Astrocyte (in vitro differentiated cells and primary cell): Measurements from ENCODE around the gene SLC39A3. TPM values are rescaled to one million over a fixed set of nuclear protein-coding genes. Genes with fewer than 3 reads are reported as not detected.

Source experiments
- DNase-seq: peaks from one replicate; pipeline ENCODE4 v3.0.0-alpha.2; 2010; ENCODE audit warnings: low read depth
- FAIRE-seq: peaks from 2 replicates; lab custom pipeline; 2011; peaks lifted over from hg19 to GRCh38; lab: Jason Lieb, UNC
- H2AFZ ChIP-seq: 2 replicates; pipeline ENCODE4 v1.6.0; 2012; ENCODE audit warnings: low read depth, low read length, inconsistent platforms
- H3K27ac ChIP-seq: 2 replicates; pipeline ENCODE4 v1.5.1; 2011; ENCODE audit warnings: low read depth, low read length, inconsistent platforms
- H3K27me3 ChIP-seq: 2 replicates; pipeline ENCODE4 v1.6.0; 2011; ENCODE audit warnings: low read length, inconsistent platforms; ENCODE audit not compliant: insufficient read depth
- H3K36me3 ChIP-seq: 2 replicates; pipeline ENCODE4 v1.5.1; 2011; ENCODE audit warnings: low read length, inconsistent platforms; ENCODE audit not compliant: insufficient read depth
- H3K4me1 ChIP-seq: 2 replicates; pipeline ENCODE4 v1.5.1; 2011; ENCODE audit warnings: low read length, inconsistent platforms; ENCODE audit not compliant: insufficient read depth
- H3K4me2 ChIP-seq: 2 replicates; pipeline ENCODE4 v1.6.0; 2012; ENCODE audit warnings: low read length, inconsistent platforms
- H3K4me3 ChIP-seq: 2 replicates; pipeline ENCODE4 v1.5.1; 2011; ENCODE audit warnings: low read depth, mild to moderate bottlenecking, low read length, inconsistent platforms; ENCODE audit not compliant: insufficient read depth
- H3K79me2 ChIP-seq: 2 replicates; pipeline ENCODE4 v1.6.0; 2012; ENCODE audit warnings: mild to moderate bottlenecking, low read length, inconsistent platforms; ENCODE audit not compliant: insufficient read depth
- H3K9ac ChIP-seq: 2 replicates; pipeline ENCODE4 v1.6.0; 2012; ENCODE audit warnings: mild to moderate bottlenecking, low read length, inconsistent platforms
- H3K9me3 ChIP-seq: 2 replicates; pipeline ENCODE4 v1.5.1; 2012; ENCODE audit warnings: low read depth, mild to moderate bottlenecking, low read length, inconsistent platforms; ENCODE audit not compliant: insufficient read depth
- H4K20me1 ChIP-seq: 2 replicates; pipeline ENCODE4 v1.6.0; 2012; ENCODE audit warnings: low read length, inconsistent platforms; ENCODE audit not compliant: insufficient read depth
- H3K27ac Mint-ChIP-seq: one replicate; pipeline ENCODE4 v1.8.0; 2021; ENCODE audit warnings: mild to moderate bottlenecking, mixed read lengths; ENCODE audit not compliant: unreplicated experiment
- H3K27me3 Mint-ChIP-seq: one replicate; pipeline ENCODE4 v1.8.0; 2021; ENCODE audit warnings: low read depth, mixed read lengths; ENCODE audit not compliant: unreplicated experiment
- H3K36me3 Mint-ChIP-seq: one replicate; pipeline ENCODE4 v1.8.0; 2021; ENCODE audit warnings: low read depth, mixed read lengths; ENCODE audit not compliant: unreplicated experiment
- H3K4me1 Mint-ChIP-seq: one replicate; pipeline ENCODE4 v1.8.0; 2021; ENCODE audit warnings: low read depth, mixed read lengths; ENCODE audit not compliant: unreplicated experiment
- H3K4me3 Mint-ChIP-seq: one replicate; pipeline ENCODE4 v1.8.0; 2021; ENCODE audit warnings: mild to moderate bottlenecking, moderate library complexity, mixed read lengths; ENCODE audit not compliant: unreplicated experiment
- H3K9me3 Mint-ChIP-seq: one replicate; pipeline ENCODE4 v1.8.0; 2021; ENCODE audit warnings: mild to moderate bottlenecking, mixed read lengths; ENCODE audit not compliant: unreplicated experiment
- EZH2 ChIP-seq: IDR thresholded peaks from 2 replicates; pipeline ENCODE4 v1.6.1; 2012; ENCODE audit warnings: mild to moderate bottlenecking, low read length, inconsistent platforms; ENCODE audit not compliant: insufficient read depth
- total RNA-seq: library from RNA; stranded (reverse); gene quantifications from 2 replicates; pipeline ENCODE4 v1.2.1, GENCODE V29; 2021
- TF ChIP-seq, protein P1 (sequence below): IDR thresholded peaks from 2 replicates; pipeline ENCODE4 v1.5.1; 2011; ENCODE audit warnings: low read depth, mild to moderate bottlenecking, inconsistent platforms, low read length, moderate library complexity; ENCODE audit not compliant: insufficient read depth

Gene SLC39A3
- total RNA-seq, 1 donor from 2014 or later, result 30.0 TPM

- Mint-ChIP-seq H3K27me3 (peaks cover 5% of the 10 kb centered on the region), H3K36me3 (peaks cover 8% of the 10 kb centered on the region), H3K4me3 (no peak overlapping the region), H3K27ac (no peak overlapping the region), H3K9me3 (peaks cover 4% of the 10 kb centered on the region), H3K4me1 (no peaks in the 10 kb centered on the region)
- Histone ChIP-seq H3K79me2 (no peaks in the 10 kb centered on the region), H2AFZ (no peak overlapping the region), H3K4me2 (no peak overlapping the region), H3K9ac (no peak overlapping the region), H4K20me1 (no peaks in the 10 kb centered on the region), H3K4me3 (no peak overlapping the region), H3K36me3 (no peaks in the 10 kb centered on the region), H3K4me1 (no peaks in the 10 kb centered on the region), H3K9me3 (no peaks in the 10 kb centered on the region), H3K27me3 (no peaks in the 10 kb centered on the region), H3K27ac (no peak overlapping the region)
- no peak for DNase-seq
- TF ChIP-seq EZH2, result no peak
- TF ChIP-seq, protein P1, sequence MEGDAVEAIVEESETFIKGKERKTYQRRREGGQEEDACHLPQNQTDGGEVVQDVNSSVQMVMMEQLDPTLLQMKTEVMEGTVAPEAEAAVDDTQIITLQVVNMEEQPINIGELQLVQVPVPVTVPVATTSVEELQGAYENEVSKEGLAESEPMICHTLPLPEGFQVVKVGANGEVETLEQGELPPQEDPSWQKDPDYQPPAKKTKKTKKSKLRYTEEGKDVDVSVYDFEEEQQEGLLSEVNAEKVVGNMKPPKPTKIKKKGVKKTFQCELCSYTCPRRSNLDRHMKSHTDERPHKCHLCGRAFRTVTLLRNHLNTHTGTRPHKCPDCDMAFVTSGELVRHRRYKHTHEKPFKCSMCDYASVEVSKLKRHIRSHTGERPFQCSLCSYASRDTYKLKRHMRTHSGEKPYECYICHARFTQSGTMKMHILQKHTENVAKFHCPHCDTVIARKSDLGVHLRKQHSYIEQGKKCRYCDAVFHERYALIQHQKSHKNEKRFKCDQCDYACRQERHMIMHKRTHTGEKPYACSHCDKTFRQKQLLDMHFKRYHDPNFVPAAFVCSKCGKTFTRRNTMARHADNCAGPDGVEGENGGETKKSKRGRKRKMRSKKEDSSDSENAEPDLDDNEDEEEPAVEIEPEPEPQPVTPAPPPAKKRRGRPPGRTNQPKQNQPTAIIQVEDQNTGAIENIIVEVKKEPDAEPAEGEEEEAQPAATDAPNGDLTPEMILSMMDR, result no peak
- FAIRE-seq, result no peak
These were observed 53.5 kb downstream of the SLC39A3 start for GRCh38 chr19:2686360-2686759.

DNA sequence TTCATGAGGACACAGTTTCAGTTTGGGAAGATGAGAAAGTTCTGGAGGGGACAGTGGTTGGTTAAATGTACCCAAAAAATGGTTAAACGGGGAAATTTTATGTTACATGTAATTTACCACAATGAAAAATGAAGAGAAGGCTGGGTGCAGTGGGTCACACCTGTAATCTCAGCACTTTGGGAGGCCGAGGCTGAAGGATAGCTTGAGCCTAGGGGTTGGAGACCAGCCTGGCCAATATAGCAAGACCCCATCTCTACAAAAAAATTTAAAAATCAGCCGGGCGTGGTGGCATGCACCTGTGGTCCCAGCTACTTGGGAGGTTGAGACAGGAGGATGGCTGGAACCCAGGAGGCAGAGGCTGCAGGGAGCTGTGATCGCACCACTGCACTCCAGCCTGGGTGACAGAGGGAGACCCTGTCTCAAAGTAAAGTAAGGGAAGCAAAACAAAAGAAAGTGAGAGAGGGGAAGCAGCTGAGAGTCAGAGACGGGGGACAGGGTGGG lies 54.6 kb downstream of the SLC39A3 start:
- Histone ChIP-seq H3K27me3 (no peaks in the 10 kb centered on the region), H3K9me3 (no peaks in the 10 kb centered on the region), H3K4me3 (no peak overlapping the region), H3K79me2 (no peaks in the 10 kb centered on the region), H3K9ac (no peak overlapping the region), H3K4me1 (no peaks in the 10 kb centered on the region), H4K20me1 (no peaks in the 10 kb centered on the region), H3K27ac (no peak overlapping the region), H3K4me2 (peak overlapping the region; percentile 54), H3K36me3 (no peaks in the 10 kb centered on the region), H2AFZ (peak overlapping the region; percentile 56)
- Mint-ChIP-seq H3K9me3 (peaks cover 4% of the 10 kb centered on the region), H3K4me3 (no peak overlapping the region), H3K27me3 (peaks cover 5% of the 10 kb centered on the region), H3K27ac (no peak overlapping the region), H3K36me3 (peaks cover 9% of the 10 kb centered on the region), H3K4me1 (no peaks in the 10 kb centered on the region)
- no peak for TF ChIP-seq EZH2
- TF ChIP-seq, protein P1, result no peak
- no peak for DNase-seq
- FAIRE-seq, result no peak

DNA sequence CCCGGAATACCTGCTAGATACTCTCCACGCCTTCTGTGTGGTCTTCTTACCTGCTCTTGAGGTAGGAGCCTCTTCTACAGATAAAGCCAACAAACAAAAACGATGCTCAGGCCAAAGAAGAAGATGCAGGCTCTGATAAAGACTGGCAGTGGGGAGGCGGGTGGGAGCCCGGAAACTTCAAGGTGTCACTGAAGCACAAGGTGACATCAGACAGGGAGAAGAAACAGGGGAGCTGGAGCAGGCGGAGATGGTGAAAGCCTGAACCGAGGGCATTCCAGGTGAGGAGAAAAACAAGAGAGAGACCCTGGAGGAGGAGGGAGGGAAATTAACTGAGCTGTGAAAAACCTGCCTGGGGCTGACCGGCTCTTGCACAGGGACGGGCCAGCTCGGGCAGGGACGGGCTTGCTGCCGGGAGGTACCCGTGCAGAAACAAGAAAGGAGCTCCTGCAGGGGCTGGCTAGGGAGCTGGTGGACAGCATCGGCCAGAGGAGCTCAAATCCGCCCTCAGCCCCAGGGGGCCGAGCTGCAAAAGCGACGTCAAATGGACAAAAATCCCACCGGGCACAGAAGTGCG lies 56.3 kb downstream of the SLC39A3 start:
- peaks cover 14% of the 10 kb centered on the region for H3K27me3 Mint-ChIP-seq
- no peak for DNase-seq
- TF ChIP-seq, protein P1, result no peak
- no peak for TF ChIP-seq EZH2
- no peaks in the 10 kb centered on the region for H3K36me3 ChIP-seq
- no peak overlapping the region for H3K4me3 ChIP-seq
- peaks cover 9% of the 10 kb centered on the region for H3K36me3 Mint-ChIP-seq
- H3K27ac ChIP-seq, result no peak overlapping the region
- no peak overlapping the region for H3K4me2 ChIP-seq
- no peaks in the 10 kb centered on the region for H3K79me2 ChIP-seq
- H3K27me3 ChIP-seq, result no peaks in the 10 kb centered on the region
- peaks cover 11% of the 10 kb centered on the region for H3K9me3 Mint-ChIP-seq
- no peaks in the 10 kb centered on the region for H3K4me1 Mint-ChIP-seq
- H3K27ac Mint-ChIP-seq, result no peak overlapping the region
- H3K9me3 ChIP-seq, result no peaks in the 10 kb centered on the region
- no peak overlapping the region for H2AFZ ChIP-seq
- no peak overlapping the region for H3K4me3 Mint-ChIP-seq
- H4K20me1 ChIP-seq, result no peaks in the 10 kb centered on the region
- no peak for FAIRE-seq
- no peaks in the 10 kb centered on the region for H3K4me1 ChIP-seq
- H3K9ac ChIP-seq, result no peak overlapping the region
